ENCODE data around the gene LTBP2.
"Not testable (repeated sequence)": the region's sequence is repeated elsewhere in the genome, so short reads cannot be mapped to it uniquely, and the experiment has no call there.

Gene LTBP2

DNA sequence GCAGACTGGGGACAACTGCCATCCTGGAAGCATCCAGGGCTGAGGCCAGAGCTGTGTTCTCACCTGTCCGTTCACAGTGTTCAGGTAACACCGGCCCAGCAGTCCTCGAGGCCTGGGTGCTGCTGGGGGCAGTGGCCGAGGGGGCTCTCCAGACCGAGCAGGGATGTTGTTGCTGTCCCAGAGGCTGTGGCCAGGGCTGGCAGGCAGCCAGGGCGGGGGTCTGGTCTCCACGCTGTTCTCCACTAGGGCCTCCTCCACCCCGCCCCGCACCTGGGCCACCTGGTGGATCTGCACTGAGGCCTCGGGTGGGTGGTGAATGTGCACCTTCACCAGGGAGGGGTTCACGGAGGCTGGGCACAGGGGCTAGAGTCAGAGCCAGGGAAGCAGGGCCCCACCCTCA, 61.0 kb downstream of the LTBP2 start:
- no peak for DNase-seq (ENCODE audit: low read depth in 3 of 3)

DNA sequence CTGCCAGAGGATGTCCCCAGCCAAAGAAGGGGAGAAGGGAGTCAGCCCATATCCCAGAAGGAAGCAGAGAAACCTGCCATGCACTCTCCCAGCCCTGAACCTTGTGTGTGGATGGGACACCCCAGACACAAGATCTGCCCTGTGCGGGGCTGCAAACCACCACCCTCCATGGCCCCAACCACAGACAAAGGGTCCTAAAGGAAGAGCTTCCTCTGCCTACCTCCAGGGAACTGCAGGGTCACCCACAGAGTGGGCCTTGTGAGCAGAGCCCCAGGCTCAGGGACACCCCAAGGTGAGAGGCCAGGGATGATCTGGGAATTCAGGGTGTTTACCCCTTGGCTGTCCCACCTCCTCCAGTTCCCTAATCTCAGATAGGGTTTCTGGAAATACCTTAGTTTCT, 62.0 kb downstream of the LTBP2 start:
- DNase-seq (ENCODE audit: low read depth in 3 of 3), result no peak

DNA sequence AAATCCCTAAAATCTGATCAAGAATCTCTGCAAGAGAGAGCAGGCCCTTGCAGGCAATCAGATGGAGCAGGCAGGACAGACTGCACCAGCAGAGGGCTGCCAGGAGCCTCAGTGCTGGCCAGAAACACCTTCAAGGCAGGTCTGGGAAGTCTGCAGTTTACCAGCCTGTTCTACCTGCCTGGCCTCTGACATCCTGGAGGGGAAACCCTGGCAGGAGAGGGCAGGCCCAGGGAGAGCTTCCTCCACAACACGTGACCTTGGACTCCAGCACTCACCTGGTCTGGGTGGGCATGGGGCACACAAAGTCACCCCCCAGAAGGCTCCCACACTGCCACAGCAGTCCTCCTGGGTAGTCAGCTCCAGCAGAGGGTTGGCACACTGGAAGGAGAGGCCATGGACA, 62.4 kb downstream of the LTBP2 start:
- no peak for DNase-seq (ENCODE audit: low read depth in 3 of 3)

DNA sequence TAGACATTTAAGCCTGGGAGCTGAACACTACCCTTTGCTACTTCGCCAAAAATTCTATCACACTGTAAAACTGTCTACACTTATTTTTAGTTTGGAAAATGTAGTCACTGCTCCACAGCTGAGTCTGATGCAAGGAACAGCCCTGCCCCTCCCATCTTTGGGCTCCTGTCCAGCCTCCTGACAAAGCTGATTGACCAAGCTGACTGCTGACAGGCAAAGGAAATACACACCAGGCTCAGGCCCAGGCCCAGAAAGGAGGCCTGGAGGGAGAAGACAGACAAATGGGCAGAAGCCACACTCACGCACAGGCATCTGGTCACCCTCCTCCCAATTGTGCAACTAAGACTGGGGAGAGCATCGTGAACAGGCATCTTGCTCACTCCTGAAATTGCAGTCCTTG, 63.2 kb downstream of the LTBP2 start:
- DNase-seq (ENCODE audit: low read depth in 3 of 3), result no peak

DNA sequence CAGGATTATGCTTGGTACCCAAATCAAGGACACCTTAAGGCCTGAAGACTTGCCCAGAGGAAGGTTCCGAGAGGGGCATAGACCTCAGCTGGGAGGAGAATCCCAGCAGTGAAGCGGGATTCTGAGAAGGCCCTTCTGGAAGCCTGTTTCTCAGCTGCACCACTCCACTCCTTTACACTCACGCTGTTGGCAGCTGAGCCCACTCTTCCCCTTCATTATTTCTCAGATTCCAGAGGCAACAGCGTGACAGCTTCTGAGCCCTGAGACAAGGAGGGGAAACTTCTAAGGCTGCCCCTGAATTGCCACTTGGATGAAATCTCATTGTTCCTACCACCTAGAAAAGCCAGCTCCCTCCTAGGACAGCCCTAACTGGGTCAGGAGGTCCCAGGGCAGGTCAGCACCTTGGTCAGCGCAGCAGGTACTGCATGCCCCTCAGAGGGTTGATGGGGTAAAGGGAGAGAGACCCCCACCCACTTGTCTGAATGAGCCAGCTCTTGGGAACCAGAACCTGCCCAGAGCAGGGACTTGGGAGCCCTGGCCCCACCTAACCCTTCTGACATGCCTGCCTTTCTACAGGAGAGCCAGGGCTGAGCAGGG, 64.6 kb downstream of the LTBP2 start:
- DNase-seq (ENCODE audit: low read depth in 3 of 3), result no peak

DNA sequence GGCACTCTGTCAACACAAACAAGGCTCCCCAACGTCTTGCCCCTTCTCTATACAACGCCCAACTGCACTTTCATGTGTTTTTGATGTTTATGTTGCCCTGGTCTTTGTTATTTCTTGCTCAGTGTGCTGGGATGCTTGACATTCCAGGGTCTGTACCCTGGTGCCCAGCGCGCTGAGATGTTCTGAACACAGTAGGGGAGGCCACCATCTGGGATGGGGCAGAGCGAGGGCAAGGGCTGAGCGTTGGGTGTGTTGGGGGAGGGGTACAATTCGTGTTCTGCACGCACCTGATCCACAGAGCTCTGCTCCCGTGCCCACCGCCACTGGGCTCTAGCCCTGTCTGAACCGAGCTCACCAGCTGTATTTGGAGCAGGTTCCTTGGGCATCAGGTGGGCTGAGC, 65.6 kb downstream of the LTBP2 start:
- DNase-seq (ENCODE audit: low read depth in 3 of 3), result no peak

DNA sequence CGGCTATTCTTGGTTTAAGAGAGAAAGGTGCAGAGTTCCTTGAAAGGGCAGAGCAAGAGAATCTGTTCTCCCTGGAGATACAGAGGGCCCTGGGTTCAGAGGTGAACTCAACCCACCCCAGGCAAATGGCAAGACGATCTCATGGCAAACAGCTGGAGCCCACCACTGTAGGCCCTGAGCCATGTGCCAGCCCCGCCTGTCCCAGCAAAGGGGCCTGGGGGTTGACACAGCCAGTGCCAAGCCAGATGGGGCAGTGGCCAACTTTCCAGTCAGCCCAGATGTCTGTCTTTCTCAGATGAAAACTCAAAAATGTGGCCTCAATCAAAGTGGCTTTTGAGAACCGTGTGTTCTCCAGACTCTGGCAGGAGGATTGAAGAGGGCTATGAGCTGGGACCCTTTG, 66.7 kb downstream of the LTBP2 start:
- no peak for DNase-seq (ENCODE audit: low read depth in 3 of 3)

DNA sequence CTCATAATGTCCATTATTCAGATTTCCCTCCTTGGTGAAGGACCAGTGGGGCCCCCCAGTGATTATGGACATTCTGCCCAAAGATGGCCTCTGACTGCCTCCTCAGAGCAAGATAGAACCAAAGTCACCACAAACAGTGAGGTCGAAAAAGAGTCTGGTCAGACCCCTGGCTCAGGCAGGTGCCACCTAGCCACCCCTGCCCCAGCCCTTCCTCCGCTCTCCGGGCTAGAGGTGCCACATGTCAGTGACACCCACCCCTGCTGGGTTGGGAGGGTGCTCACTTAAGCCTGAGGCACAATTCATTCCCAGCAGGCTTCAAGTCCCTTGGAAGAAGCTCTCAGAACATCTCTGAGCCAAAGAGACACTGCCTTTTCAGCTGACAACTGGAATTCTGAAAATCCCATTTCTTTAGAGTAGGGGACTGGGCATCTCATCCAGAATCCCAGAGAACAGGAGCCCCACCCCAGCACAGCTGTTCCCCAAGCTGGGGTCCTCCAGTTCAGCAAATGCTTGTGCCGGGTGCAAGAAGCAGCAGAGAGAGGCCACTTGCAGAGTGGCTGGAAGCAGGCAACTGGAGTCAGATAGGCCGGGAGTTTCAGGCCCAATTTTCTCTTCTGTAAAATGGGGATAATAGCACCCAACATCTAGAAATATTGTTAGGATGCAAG, 68.1 kb downstream of the LTBP2 start:
- no peak for DNase-seq (ENCODE audit: low read depth in 3 of 3)

DNA sequence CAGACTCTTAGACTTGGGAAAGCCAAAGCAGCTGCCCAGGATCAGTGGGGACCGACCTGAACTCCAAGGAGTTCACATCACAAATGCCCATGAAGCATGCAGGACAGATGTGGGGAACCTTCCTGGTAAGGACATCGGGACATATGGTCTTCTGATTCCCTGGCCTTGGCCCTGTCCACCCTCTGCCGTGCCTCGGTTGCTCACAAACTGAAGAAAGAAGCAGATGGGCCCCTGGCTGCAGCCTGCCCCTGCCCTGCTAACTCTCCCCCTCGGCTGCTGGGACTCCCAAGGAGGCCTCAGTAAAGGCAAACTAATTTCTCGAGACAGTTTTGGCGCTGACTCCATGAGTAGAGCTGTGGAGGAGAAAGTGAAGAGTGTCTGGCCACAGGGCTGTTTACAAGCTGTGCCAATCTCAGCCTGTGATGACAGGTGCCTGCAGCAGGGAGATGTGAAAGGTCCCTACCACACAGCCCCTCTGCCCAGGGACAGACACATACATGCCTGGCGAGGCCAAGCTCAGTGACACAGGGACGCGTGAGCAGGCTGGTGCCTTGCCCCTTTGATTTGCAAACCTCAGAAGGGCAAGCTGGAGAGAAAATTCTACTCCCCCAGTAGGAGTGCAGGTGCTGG, 69.9 kb downstream of the LTBP2 start:
- no peak for DNase-seq (ENCODE audit: low read depth in 3 of 3)

DNA sequence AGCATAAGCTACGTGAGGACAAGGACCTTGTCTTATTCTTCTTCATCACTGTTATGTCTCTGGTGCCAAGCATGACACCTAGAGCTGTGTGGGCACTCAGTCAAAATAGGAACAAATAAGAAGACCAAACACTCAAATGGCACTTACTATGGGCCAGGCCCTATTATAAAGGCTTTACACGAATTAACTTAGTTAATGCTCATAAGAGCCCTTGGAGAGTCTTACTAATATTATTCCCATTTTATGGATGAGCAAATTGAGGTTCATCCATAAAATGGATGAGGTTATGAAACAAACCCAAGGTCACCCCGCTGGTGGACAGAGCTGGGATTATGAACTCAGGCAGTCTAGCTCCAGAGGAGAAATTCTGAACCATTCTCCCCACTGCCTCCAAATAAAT, 70.8 kb downstream of the LTBP2 start:
- no peak for DNase-seq (ENCODE audit: low read depth in 3 of 3)

DNA sequence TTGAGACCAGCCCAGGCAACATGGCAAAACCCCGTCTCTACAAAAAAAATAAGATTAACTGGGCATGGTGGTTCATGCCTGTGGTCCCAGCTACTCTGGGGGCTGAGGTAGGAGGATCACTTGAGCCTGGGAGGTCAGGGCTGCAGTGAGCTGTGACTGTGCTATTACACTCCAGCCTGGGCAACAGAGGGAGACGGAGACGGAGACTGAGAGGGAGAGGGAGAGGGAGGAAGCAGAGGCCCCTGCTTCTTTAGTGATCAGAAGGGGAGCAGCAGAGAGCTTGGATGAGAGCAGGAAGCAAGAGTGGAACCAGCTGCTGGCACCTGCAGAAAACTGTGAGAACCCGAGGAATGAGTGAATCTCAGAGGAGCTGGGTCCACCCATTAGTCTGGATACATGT, 72.5 kb downstream of the LTBP2 start:
- no peak for DNase-seq (ENCODE audit: low read depth in 3 of 3)

DNA sequence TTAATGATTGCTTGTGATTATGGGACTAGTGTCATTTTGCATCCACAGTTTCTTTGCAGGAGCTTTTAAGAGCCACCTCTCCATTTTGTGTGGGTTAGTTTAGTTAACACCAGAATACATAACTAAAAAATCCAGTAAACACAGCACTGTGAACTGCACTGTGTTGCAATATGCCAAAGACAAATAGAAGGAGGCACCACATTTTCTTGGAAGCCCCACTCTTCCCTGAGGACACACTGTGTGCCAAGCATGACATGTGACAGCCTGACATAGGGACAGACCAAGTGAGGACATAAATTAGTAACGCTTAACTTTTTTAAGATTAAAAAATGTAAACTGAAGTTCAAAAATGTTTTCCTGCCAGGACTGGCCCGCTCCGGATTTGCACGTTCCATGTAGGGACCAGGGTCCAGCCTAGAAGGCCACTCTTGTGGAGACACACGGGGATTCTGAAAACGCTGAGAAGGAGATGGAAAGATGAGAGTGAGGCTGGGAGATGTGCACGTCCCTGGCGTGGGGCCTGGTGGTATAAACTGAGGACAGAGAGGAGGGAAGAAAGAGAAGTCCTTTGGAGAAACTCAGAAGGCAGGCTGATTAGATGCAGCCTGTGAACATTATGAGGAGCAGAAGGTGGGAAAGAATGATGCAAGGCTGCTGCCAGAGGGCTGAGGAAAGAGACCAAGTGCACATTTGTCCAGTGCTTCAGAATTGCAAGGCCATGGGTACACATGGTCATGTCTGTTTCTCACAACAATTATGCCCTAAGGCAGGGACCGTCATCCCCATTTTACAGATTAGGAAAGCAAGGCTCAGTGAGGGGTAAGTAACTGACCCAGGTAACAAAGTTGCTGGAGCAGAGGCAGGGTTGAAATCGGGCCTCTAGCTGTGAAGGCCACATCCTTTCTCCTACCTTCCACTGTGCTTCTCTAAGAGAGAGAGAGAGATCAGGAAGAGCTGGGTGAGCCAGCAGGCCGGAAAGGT, 73.3 kb downstream of the LTBP2 start:
- no peak for DNase-seq (ENCODE audit: low read depth in 3 of 3)

DNA sequence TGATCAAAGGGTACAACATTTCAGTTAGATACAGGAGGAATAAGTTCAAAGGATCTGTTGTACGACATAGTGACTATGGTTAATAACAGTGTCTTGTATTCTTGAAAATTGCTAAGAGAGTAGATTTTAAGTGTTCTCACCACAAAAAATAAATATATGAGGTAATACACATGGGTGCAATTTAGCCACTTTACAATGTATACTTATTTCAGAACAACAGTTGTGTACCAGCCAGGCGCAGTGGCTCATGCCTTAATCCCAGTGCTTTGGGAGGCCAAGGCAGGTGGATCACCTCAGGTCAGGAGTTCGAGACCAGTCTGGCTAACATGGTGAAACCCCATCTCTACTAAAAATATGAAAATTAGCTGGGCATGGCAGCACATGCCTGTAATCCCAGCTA, 75.7 kb downstream of the LTBP2 start:
- not testable (repeated sequence) for DNase-seq (ENCODE audit: low read depth in 3 of 3)

DNA sequence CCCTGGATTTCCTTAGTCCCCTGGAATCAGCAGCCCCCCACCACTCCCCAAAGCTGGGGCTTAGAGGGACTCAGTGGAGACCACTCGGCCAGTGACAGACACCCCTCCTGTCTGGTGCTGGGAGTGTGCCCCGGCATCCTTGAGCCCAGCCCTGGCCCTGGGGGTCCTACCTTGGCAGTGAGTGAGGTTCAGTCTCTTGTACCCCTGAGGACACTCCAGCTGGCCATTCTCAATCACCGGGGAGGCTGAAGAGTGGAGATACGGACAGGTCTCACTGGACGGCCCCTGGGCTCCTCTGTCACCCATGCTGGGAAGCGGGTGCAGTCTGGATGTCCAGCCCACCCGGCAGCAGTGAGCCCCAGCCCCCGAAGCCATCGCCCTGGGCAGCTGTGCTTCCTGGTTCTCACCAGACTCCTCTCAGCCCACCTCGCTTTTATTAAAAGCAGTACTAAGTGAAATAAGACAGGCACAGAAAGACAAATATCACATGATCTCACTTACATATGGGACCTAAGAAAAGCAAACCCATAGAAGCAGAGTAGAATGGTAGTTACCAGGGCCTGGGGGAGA, 76.2 kb downstream of the LTBP2 start:
- DNase-seq (ENCODE audit: low read depth in 3 of 3), result no peak

DNA sequence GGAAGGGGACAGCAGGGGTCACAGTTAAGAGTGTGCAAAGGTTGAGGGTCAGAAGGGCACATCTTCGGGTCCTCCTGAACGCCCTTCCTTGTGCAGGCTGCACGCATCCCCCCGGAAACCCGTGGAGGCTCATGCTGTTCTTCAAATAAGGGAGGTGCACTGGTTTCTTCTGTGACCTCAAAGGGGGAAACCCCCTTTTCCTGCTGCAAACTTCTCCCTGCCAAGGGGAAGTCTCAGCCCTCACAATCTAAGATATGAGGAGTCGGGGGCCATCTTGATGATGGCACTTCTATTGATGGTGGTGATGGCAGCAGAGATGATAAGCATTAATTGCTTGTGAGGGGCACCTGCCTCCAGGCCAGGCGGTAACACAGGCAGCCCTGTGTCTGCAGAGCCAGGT, 78.5 kb downstream of the LTBP2 start:
- DNase-seq (ENCODE audit: low read depth in 3 of 3), result no peak

DNA sequence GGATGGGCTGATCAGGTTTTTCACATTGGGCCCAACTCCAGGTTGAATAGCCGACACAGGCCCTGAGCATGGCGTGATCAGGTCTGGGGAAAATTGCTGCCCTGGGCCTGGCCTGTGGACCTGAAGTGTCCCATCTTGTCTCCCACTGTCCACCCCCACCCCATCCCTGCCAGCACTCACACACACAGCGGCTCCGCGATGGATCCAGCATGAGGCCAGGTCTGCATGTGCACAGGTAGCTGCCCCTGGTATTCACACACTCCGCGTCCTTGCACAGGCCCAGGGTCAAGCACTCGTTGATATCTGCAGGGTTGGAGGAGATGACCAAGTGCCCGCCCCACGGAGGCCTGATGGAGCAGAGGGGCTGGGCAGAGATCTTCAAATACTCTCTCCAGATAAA, 79.8 kb downstream of the LTBP2 start:
- DNase-seq (ENCODE audit: low read depth in 3 of 3), result no peak

DNA sequence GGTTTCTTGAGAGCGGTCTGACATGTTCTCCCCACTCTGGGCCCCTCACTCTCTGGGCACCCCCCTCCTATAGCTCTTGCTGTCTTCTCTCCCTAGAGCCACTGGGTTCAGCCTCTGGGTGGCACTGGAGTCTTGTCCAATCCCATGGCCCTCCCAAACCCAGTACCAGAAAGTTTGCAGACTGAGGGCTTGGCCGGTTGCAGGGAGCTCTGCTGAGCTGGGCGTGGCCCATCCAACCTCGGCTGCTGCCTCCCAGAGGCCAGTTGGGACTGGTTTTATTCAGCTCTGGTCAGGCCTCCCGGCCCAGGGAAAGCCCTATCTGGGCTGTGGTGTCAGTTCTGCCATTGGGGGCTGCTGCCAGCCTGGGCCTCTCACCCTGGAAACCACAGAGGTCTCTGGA, 80.6 kb downstream of the LTBP2 start:
- no peak for DNase-seq (ENCODE audit: low read depth in 3 of 3)

DNA sequence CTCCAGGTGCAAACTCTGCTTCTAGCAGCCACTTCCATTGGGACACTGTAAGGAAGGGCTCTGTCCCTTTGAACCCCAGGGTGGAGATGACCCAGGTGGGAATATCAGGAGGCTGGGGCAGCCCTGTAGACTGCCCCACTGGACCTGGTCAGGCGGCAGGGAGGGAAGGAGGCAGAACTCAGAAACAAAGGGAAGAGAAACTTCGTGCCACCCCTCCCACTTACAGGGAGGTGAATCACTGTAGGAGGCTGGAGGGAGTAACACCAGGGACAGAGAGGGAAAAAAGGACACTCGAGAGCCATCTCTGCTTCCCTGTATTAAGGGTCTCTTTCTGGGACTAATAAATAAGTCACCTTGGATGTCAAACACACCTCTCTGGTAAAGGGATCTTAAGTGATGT, 81.0 kb downstream of the LTBP2 start:
- no peak for DNase-seq (ENCODE audit: low read depth in 3 of 3)

DNA sequence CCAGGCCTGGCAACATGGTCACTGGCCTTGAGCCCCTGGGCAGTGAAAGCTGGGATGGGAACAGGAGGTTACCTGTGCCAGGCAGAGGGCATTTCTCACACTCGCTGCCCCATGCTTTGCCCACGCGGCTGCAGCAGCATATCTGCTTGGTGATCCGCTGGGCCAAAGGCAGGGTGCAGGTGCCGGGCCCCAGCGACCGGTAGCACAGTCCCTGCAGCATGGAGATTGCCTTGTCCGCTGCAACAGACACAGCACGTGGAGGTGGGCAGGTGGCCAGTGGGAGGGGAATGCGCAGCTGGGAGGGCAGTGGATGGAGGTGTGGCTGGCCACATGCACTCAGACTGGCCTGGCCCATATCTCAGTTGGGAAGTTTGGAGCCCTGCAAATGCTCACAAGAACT, 83.2 kb downstream of the LTBP2 start:
- DNase-seq (ENCODE audit: low read depth in 3 of 3), result no peak

DNA sequence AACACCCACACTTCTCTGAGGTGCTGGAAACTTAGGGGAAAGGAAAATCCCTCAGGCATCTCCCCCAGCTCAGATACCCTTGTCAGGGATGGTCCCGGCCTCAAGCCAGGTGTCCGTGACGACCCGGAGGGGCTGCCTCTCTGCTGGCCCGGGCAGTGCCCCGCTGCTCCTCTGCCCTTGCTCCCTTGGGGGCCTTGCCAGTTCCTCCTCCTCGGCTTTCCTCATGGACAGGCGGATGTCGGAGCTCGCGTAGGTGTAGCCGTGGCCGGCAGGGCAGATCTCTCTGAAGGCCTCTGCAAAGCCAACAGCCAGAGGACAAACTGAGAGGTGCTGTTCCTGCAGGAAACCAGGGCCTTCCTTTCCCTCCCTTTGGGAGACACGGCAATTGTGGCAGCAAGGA, 83.6 kb downstream of the LTBP2 start:
- no peak for DNase-seq (ENCODE audit: low read depth in 3 of 3)

DNA sequence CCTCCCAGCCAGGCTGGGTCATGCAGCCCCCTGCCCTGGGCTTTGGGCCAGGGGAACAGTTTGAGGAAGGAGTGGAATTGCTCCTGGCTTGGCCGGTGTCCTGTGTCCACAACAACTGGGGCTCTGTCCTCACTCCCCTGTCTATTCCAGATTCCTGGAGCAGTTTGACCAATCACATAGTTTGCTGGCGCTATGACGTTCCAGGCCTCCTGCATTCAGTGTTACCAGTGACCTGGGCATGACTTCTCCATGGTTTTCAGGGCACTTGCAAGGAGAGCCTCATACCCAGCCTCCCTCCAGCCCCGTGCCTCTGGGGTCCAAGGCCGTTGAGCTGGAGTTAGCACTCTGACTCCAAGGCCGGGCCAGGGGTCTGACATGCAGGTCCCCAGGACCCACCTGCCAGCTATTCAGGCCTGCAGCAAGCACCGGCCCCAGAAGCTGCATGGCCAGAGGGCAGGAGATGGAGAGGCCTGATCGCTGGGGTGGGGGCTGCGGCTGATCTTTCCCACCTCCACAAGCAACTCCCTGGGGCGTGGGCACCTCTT, 84.2 kb downstream of the LTBP2 start:
- DNase-seq (ENCODE audit: low read depth in 3 of 3), result no peak
